HepG2 (cell line): ENCODE measurements around the gene DNAH9. TPM values are rescaled to one million over a fixed set of nuclear protein-coding genes. Genes with fewer than 3 reads are reported as not detected.

Experiments used
- ATAC-seq: fragments of 200-7000 bp; cut with Tn5 transposase; 3 replicates; pipeline ENCODE4 v1.9.1; 2020; ENCODE audit warnings: mild to moderate bottlenecking, moderate library complexity
- BruUV-seq: library from RNA; stranded (reverse); fragments of 400-500 nt; replicated peaks from 2 replicates; lab custom pipeline; 2021; lab: Mats Ljungman, UMichigan
- CTCF ChIA-PET: fragments of 300-600 bp; formaldehyde crosslinking; extraction: SDS; loops from one replicate; lab custom pipeline; 2021; ENCODE audit warnings: low total read pairs, inconsistent platforms, low intra/inter-chr PET ratio; lab: Yijun Ruan, JAX
- POLR2A ChIA-PET: fragments of 350-600 bp; sonication (Branson Sonifier 250); formaldehyde crosslinking; loops from one replicate; lab custom pipeline; 2020; ENCODE audit warnings: antibody characterized with exemption, inconsistent platforms; lab: Yijun Ruan, JAX
- DNase-seq: peaks from one replicate; pipeline ENCODE4 v3.0.0-alpha.2; 2015; ENCODE audit warnings: low spot score
- FAIRE-seq: peaks from 3 replicates; lab custom pipeline; 2011; peaks lifted over from hg19 to GRCh38; lab: Jason Lieb, UNC
- H2AFZ ChIP-seq: one replicate; pipeline ENCODE4 v1.6.1; 2011; ENCODE audit warnings: low read length, inconsistent platforms
- H3K27ac ChIP-seq: fragments of 300-600 bp; 3 replicates; pipeline ENCODE4 v1.8.0; 2011; ENCODE audit warnings: mixed run types, mild to moderate bottlenecking, mixed read lengths, low read length, inconsistent platforms; ENCODE audit not compliant: insufficient read depth; ENCODE audit errors: extremely low read length
- H3K27me3 ChIP-seq, 2 experiments: fragments of 200-600 bp in 1 of 2; 2 replicates in 1 of 2; 3 replicates in 1 of 2; pipeline versions ENCODE4 v1.6.0 to v1.8.0; 2011; ENCODE audit warnings: low read length in 2 of 2, mild to moderate bottlenecking in 2 of 2, moderate library complexity in 2 of 2, inconsistent platforms in 1 of 2; ENCODE audit not compliant: insufficient read depth in 2 of 2, control insufficient read depth in 1 of 2
- H3K36me3 ChIP-seq, 2 experiments: fragments of 200-600 bp in 1 of 2; replicated peaks in 1 of 2; 2 replicates in 1 of 2; 3 replicates in 1 of 2; pipeline versions ENCODE4 v1.5.1 to v1.8.0; 2011; ENCODE audit warnings: low read length in 2 of 2, inconsistent platforms in 1 of 2; ENCODE audit not compliant: insufficient read depth in 2 of 2, control insufficient read depth in 1 of 2
- H3K4me1 ChIP-seq: 2 replicates; pipeline ENCODE4 v1.5.1; 2012; ENCODE audit warnings: low read length, inconsistent platforms; ENCODE audit not compliant: insufficient read depth
- H3K4me2 ChIP-seq: 2 replicates; pipeline ENCODE4 v1.6.0; 2011; ENCODE audit warnings: low read depth, low read length, inconsistent platforms
- H3K4me3 ChIP-seq, 3 experiments: fragments of 200-600 bp in 1 of 3; sonication (generic), shearing (Covaris generic) in 1 of 3; replicated peaks in 1 of 3; 2 replicates each; pipeline ENCODE4 v1.5.1; 2011 to 2016; ENCODE audit warnings: low read length in 3 of 3, inconsistent platforms in 2 of 3, low read depth in 2 of 3, mild to moderate bottlenecking in 2 of 3, control low read depth in 1 of 3, mixed read lengths in 1 of 3; ENCODE audit not compliant: insufficient read depth in 1 of 3
- H3K79me2 ChIP-seq: one replicate; pipeline ENCODE4 v1.6.1; 2011; ENCODE audit warnings: low read length, inconsistent platforms; ENCODE audit not compliant: insufficient read depth
- H3K9ac ChIP-seq: 2 replicates; pipeline ENCODE4 v1.6.0; 2011; ENCODE audit warnings: mild to moderate bottlenecking, low read depth, low read length, inconsistent platforms; ENCODE audit not compliant: insufficient read depth
- H3K9me3 ChIP-seq: 2 replicates; pipeline ENCODE4 v1.5.1; 2012; ENCODE audit warnings: mild to moderate bottlenecking, low read length
- H4K20me1 ChIP-seq: 2 replicates; pipeline ENCODE4 v1.6.0; 2011; ENCODE audit warnings: inconsistent platforms, mild to moderate bottlenecking, low read length, moderate library complexity; ENCODE audit not compliant: insufficient read depth
- NFKBIZ ChIP-seq: IDR thresholded peaks from 2 replicates; pipeline ENCODE4 v1.6.1; 2018; ENCODE audit warnings: missing genetic modification reagents, missing compliant biosample characterization
- YEATS2 ChIP-seq: sonication (generic); formaldehyde crosslinking; IDR thresholded peaks from 2 replicates; pipeline ENCODE4 v1.4.0; 2020; ENCODE audit warnings: missing genetic modification reagents, borderline replicate concordance
- ZNF414 ChIP-seq: sonication (generic); formaldehyde crosslinking; IDR thresholded peaks from 2 replicates; pipeline ENCODE4 v1.5.0; 2020; ENCODE audit warnings: missing genetic modification reagents
- WGBS: methylation state at CpG from one replicate; pipeline ENCODE4 v1.1.6; 2017; ENCODE audit warnings: low lambda C conversion rate; 5-methylcytosine and 5-hydroxymethylcytosine counted together
- in situ Hi-C: cut with HindIII; loops from 2 replicates; pipeline ENCODE4 v1.10.0; 2017; ENCODE audit warnings: low pct_unique_long_range_greater_than_20kb; ENCODE audit not compliant: extremely low pct_ligation_motif_present
- intact Hi-C: fragments of 100-400 bp; cut with micrococcal nuclease; formaldehyde crosslinking; loops from one replicate; pipeline ENCODE4 v1.10.0; 2022; ENCODE audit not compliant: unreplicated experiment
- polyA plus RNA-seq, 8 experiments: library from polyadenylated mRNA; depleted of rRNA in 3 of 8; stranded (reverse) in 7 of 8; unstranded in 1 of 8; fragments of >200 nt; fragmentation: Illumina TruSeq in 4 of 8; extraction: Trizol in 4 of 8; gene quantifications; 2 replicates each; pipeline versions ENCODE4 v1.2.1 to v1.2.3, GENCODE V29; 2011 to 2016; ENCODE audit warnings: low read depth in 4 of 8, missing spikeins in 1 of 8, mixed read lengths in 1 of 8; ENCODE audit not compliant: insufficient read depth in 1 of 8
- total RNA-seq, 5 experiments: library from RNA; depleted of rRNA; stranded (reverse); fragments of >200 nt; fragmentation: Illumina TruSeq; extraction: Trizol; gene quantifications; 2 replicates each; pipeline ENCODE4 v1.2.3, GENCODE V29; 2016; ENCODE audit warnings: low read depth in 1 of 5
- TF ChIP-seq, protein P1 (sequence below): sonication (generic); formaldehyde crosslinking; IDR thresholded peaks from 2 replicates; pipeline ENCODE4 v1.8.1; 2023; ENCODE audit warnings: mild to moderate bottlenecking, missing genetic modification reagents

DNAH9 gene
- total and polyA plus RNA-seq, 2 of the 13 experiments (the other 11 are each of a cell fraction or from before 2014, with no cell fraction given), result not detected

DNA sequence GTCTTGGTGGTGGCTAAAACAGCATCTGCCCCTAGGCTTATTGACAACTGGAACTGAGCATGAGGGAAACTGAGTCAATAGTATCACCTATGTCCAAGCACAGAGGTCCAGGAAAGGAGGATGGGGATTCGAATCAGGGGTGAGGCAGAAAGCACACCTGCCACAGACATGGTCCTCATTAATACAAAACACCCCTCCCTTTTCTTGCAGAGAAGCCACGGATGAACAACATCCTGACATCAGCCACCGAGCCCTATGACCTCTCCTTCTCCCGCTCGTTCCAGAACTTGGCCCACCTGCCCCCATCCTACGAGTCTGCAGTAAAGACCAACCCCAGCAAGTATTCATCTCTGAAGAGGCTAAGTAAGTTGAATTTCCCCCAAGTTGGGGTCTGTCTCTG, 42.7 kb upstream of the DNAH9 start (continued):
- TF ChIP-seq, protein P1, sequence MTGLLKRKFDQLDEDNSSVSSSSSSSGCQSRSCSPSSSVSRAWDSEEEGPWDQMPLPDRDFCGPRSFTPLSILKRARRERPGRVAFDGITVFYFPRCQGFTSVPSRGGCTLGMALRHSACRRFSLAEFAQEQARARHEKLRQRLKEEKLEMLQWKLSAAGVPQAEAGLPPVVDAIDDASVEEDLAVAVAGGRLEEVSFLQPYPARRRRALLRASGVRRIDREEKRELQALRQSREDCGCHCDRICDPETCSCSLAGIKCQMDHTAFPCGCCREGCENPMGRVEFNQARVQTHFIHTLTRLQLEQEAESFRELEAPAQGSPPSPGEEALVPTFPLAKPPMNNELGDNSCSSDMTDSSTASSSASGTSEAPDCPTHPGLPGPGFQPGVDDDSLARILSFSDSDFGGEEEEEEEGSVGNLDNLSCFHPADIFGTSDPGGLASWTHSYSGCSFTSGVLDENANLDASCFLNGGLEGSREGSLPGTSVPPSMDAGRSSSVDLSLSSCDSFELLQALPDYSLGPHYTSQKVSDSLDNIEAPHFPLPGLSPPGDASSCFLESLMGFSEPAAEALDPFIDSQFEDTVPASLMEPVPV (CRISPR knock-in tag), result no peak
- TF ChIP-seq, all 625 proteins: peak for 0

GRCh38 chr17:11557727-11558452, 40.4 kb upstream of the DNAH9 start:
- DNase-seq (no peak), ATAC-seq (no peak), FAIRE-seq (no peak)
- Histone ChIP-seq H3K27me3 (0 out of 5 replicates have a peak, but pooled peaks cover 0 to 3% of the 10 kb centered on the region in 2 experiments), H3K9me3 (no peaks in the 10 kb centered on the region), H3K9ac (no peak overlapping the region), H3K79me2 (no peaks in the 10 kb centered on the region), H3K36me3 (no peaks in the 10 kb centered on the region), H2AFZ (no peak overlapping the region), H4K20me1 (no peaks in the 10 kb centered on the region), H3K4me3 (no peak overlapping the region), H3K4me2 (no peak overlapping the region), H3K27ac (no peak overlapping the region), H3K4me1 (no peaks in the 10 kb centered on the region)
- CTCF ChIA-PET, result no interaction called here
- WGBS, result 65% methylated on average over 10 of the region's 46 CpGs
- no peak for TF ChIP-seq ZNF414
- TF ChIP-seq YEATS2 (CRISPR knock-in tag), result no peak
- no peak for TF ChIP-seq NFKBIZ (CRISPR knock-in tag)
- no TSS peak for BruUV-seq
- in situ Hi-C loops (no loop called here), intact Hi-C loops (no loop called here)
- POLR2A ChIA-PET, result no interaction called here
